NCI-H345 treated with DMSO at 0.1 percent for 48 hours (cell line): ENCODE data around the gene ARID1A.
"Not testable (repeated sequence)": the region's sequence is repeated elsewhere in the genome, so short reads cannot be mapped to it uniquely, and the experiment has no call there.

Experiments used
- DNase-seq: peaks from one replicate; lab custom pipeline; 2025; ENCODE audit not compliant: unreplicated experiment; lab: John Stamatoyannopoulos, UW

ARID1A gene

DNA sequence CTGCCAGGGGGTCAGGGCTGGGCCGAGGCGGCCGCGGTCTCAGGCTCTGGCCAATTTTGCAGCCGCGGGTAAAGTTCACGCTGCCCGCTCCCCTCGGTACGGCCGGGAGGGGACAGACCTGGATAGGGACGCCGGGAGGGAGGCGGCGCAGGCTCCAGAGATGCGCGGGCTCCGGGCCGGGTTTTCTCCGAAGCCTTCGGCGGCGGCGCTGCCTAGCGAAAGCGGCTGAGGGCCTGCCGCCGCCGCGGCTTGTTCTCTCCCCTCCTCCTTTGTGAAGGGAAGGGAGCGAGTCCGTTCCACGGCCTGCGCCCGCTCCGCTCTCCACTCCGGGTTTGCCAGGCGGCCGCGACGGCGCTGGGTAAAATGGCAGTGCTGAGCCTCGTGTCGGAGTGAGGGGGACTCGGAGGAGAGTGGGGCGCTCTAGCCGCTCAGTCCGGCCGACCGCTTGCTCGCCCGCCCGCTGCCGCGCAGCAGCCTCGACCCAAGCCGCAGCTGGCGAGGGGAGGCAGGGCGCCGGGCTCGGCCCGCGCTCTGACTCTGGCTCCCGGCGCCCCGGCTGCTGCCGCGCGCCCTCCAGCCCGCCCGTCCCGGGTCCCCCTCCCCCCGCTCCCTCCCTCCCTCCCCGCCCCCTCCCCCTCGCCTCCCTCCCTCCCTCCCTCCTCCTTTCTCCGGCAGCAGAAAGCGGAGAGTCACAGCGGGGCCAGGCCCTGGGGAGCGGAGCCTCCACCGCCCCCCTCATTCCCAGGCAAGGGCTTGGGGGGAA is at the start of gene ARID1A:
TSS of gene ARID1A (plus strand) at position 660 of the 763 bp plus-strand sequence. CDS start 389 bp downstream, outside the sequence.
- DNase-seq = peak; percentile 83

DNA sequence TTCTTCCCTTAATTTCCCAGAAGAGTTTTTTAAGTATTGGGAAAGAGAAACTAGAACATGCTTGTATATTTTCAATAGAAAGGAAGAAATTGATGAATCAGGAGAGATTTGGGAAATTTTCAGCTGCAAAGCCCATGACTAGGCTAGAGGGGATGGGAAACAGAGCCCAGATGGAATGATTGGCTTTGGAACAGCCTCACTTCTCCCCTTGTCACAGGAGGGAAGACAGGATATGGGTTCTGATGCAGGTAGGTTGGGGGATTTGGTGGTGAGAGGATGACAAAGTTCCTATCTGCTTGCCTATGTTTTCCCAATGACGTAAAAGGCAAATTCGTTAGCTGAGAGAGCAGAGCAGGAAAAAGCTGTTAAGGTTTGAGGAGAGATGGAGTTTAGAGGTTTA is 31.0 kb upstream of the ARID1A start:
- no peak for DNase-seq

DNA sequence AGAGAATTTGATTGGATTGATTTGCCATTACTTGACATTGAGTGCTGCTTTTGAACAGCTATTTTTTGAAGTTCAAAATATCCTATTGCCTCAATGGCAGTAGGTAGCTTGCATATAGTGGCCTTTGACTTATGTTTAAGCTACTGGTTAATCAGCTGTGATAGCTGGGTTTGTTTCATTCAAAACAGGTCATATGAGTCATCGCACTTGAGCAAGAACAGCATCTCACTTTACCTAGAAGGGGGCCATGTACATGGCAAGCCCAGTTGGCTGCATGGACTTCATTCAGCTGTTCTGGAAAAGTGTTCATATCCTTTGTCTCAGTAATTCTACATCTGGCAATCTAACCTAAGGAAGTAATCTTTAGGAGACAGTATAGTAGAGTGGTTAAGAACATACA is 29.0 kb upstream of the ARID1A start:
- no peak for DNase-seq

DNA sequence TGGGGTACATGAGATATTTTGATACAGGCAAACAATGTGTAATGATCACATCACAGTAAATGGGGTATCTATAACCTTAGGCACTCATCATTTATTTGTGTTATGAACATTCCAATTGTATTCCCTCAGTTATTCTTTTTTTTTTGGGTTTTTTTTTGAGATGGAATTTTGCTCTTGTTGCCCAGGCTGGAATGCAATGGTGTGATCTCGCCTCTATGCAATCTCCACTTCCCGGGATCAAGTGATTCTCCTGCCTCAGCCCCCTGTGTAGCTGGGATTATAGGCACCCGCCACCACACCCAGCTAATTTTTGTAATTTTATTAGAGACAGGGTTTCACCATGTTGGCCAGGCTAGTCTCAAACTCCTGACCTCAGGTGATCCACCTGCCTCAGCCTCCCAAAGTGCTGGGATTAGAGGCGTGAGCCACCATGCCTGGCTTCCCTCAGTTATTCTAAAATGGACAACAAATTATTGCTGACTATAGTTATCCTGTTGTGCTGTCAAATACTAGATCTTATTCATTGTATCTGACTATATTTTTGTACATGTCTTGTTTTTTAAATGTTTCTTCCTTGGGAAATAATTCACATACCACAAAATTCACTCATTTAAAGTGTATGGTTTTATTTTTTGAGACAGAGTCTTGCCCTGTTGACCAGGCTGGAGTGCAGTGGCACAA is 27.6 kb upstream of the ARID1A start:
- DNase-seq = not testable (repeated sequence)

DNA sequence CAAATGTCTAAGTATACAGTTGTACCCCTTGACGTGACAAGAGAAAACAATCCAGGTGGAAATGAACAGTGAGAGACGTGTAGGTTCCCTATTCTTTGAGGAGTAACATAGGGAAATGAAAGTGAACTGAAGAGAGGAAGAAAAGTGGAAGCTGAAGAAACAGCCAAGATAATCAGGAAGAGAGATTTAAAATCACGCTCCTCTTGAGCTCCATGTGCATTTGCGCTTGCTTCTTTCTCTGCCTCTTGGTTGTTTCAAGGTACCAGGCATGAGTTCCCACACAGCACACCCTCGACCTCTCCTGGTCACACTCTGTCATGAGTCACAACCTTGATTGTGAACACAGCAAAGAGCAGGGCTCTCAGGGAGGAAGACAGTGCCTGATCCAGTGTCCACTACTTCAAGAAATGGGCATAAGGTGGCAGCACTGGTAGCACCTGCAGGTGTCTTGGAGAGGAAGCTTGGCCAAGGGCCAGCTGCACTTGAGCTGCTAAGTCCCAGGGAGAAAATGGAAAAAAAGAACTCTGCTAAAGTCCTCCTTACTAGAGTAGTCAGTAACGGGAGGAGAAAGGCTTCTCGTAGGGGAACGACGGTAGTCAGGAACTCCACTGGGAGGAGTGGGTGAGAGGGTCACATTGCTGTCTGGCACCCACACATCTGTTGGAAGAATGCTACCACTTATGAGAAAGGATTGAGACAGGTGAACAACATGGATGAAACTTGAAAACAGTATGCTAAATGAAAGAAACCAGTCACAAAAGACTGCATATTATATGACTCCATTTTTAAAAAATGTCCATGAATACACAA is 18.3 kb upstream of the ARID1A start:
- DNase-seq = peak; percentile 57

DNA sequence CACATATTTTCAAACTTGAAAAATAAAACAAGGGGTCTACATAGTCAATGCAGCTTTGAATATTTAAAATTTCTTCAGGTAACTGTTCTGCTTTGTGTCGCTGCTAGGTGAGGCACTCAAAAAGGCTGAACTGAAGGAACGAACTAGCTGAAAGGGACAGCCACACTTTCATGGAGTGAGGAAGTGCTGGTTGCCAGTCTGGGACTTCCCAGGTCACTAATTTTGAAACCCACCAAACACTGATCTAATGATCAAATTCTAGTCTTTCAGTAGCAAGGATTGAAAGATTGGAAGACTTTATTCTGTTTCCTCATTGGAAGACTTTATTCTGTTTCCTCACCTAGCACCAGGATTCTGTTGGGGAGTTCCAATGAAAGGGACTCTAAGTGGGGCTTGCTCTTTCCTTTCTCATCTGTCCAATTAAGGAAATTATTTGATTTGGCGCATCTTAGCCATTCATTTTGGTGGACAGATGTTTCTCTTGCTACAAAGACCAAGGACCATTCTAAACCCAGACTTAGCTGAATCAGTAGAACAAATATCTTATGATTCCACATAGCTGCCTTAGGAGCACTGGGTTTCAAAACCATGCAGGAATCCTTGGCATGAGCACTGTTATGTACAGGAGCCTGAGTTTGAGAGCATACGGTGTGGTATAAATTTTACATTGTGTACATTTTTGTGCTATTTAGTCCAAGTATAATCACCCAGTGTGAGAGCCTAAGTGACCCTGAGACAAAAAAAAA is 10.9 kb upstream of the ARID1A start:
- DNase-seq = no peak

DNA sequence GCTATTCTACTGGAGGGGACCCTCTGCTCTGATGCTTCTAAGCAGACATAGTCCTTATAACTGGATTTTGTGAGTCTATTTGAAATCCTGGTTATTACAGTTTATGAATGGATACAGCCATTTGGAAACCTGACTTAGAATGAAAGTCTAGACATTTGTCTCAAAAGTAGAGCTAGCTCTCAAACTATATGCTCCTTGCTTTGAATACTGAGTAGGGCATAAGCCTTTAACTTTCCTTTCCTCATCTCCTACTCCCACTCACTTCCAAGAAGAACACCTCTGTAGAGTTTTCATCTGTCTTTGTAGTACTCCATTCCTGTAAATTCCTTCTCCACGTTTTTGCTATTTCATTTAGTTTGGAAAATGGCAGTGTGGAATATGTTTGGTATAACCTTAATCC is 9.0 kb upstream of the ARID1A start:
- no peak for DNase-seq

DNA sequence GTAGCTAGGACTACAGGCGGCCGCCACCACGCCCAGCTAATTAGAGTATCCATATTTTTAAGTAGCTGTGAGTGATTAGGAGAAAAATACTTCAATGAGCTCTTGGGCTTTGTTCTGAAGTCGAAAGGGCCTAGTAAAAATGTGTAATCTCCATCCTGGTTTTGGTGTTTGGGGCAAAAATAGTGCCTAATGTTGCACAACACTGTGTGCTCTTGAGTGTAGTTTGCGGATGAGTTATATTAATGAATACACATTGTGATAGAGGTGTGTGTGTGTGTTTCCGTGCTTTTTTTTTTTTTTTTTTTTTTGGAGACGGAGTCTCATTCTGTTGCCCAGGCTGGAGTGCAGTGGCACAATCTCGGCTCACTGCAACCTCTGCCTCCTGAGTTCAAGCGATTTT is 6.3 kb upstream of the ARID1A start:
- DNase-seq = no peak

DNA sequence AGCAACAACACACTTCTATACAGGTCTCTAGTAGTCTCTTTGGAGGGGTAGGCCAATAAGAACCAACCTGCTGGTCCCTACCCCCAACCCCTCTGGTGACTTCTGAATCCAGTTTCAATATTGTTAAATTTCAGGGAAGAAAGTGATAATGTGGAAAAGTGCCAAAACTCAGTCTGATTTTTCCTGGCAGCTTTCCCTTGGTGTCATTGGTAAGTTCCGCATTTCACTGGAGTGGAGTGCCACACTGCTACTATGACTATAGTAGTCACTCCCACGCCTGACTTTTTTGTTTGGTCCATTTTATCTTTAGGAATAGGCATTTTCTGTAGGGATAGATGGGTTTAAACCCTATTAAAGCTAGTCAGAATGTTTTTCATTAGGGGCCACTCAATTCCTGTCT is 5.7 kb upstream of the ARID1A start:
- no peak for DNase-seq

DNA sequence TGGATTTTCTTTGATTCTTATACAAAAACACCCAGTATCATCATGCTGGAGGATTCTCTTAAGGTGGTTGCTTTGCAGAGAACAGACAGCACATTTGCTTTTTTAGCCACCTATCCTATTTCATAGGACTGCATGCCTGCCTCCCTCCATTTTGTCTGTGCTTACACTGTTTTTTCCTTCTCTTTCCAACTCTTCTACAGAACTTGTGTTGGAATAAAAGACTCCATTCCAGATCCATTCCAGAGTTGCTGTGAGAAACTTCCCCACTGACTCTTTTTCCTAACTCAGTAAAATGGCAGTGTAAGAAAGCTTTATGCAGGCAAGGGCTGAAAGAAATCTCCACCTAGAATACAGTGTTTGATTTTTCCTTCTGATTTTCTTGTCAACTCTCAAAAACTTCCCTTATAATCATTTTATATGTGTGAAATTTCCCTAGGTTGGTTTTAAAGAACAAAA is 5.2 kb upstream of the ARID1A start:
- DNase-seq = no peak

DNA sequence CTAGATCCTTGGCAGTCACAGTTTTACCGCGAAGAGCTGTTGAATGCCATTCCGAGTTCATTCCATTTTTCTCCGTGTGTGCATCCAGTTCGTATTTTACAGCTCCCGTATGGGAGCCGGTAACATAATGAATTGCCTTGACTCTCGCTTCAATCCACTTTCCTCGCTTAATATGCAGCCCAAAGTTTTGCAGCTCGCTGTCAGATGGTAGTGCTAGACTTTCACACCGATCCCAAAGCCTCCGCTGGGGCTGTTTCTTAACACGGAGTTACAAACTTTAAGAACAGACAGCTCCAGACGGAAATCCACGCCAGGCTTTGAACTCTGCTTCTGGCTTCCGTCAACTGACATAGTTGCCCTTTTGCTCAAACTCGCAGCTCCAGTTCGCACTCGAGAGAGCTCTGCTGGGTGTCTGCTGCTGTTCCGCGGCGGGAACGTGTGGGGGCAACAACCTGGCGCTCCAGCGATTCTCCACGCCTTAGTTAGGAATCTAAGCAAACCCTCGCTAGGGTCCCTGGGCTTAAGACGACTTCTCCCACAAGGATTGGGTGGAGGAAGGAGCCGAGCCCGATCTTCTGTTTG is 3.5 kb upstream of the ARID1A start:
- DNase-seq = peak; percentile 94

DNA sequence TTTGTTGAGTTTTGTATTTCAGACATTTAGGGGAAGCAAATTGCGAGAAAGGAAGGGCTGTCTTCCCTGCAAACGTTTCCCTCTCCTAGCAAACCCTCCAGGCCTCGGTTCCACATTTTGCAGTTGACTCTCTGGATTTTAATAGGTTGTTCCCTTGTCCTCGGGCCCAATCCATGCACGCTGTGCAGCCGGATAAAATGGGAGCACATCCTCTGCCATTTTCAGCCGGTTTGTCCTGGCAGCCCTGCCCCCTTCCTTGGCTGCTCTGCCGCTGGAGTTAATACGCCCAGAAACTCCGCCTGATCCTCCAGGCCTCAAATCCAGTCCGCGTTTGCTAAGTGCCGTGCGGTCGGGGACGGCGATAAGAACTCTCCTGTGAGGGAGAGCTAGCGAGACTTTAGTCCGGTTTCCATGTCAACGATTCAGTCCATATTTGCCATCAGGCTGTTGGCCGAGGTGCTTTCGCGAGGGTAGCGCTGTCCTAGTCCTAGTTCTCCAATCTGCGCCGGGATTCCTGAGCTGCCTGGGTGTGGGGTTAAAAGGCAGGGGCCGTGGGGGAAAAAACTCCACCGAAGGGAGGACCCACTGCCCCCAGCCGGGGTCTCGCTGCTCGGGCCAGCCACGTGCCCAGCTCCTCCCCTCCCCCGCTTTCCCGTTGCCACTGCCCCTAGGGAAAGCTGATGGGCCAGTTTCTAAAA is 2.9 kb upstream of the ARID1A start:
- DNase-seq = peak; percentile 96

DNA sequence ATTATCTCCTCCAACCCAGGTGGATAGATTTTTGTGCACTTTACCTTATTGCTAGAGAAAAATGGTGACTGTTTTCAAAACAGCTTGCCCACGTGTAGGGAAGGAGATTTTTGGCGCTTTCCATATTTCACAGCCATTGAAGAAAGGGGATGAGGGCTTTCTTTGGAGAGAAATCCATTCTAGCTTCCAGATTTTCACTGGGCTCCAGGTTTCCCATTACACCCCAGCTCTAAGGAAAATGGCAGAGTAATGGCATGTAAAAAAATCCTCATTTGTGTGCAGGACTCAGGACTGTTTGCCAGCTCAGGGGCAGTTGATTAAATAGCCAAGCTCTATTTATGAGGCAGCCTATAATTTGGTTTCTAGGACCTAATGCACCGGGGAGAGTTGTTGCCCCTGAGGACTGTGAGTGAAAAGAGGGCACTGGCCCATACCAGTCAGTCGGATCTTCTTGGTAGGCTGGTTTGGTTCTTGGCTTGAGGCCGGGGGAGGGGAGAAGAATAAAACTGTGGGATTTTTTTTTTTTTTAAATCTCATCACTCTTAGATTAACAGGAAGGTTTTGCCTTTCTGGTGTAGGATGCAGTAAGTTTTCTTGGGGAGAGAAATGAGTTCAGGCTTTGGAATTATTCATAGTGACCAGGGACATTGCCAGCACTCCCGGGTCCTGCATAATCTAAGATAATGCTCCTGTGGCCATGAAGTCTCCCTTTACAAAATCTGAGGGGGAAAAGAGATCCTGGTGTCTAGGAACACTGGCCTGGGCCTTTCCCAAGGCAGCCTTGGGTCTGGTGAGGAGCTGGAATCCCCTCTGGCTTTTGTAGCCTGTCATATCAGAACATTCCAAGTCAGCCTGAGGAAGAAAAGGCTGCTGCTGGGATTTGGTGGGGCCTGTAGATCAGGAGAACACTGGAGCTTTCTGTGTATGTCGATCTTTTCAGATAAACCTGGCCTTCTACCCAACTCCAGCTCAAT is 1.9 kb upstream of the ARID1A start:
- DNase-seq = no peak

DNA sequence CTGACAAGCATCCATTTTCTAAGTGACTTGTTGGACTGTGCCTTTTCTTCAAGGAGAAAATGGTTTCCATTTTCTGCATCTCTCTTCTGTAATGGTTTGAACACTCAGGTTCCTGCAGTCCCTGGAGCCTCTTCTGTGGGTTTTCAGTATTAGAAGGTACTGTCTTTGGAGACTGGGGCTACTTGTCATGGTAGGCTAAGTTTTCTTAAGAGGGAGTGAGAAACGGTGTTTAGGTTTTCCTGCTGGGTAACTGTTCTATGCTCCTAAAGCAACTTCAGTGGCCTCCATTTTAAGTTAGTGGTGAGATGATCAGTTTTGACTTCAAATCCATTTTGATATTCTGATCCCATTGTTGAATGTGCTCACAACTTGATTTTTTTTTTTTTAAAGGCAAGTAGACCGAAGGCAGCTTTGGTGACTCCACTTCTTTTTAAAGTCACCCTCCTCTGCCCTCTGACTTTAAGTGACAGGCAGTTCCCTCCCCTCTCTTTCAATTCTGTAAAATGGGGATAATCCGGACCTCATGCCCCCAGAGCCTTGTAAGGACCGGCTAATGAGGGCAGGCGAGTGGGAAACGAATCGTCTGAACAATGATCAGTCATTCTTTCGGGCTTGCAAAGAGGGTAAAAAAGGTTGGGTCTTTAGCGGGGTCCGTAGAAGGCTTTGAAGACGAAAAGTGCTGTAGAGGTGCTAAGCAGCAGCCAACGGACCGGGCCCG is 1.0 kb upstream of the ARID1A start:
- DNase-seq = no peak

DNA sequence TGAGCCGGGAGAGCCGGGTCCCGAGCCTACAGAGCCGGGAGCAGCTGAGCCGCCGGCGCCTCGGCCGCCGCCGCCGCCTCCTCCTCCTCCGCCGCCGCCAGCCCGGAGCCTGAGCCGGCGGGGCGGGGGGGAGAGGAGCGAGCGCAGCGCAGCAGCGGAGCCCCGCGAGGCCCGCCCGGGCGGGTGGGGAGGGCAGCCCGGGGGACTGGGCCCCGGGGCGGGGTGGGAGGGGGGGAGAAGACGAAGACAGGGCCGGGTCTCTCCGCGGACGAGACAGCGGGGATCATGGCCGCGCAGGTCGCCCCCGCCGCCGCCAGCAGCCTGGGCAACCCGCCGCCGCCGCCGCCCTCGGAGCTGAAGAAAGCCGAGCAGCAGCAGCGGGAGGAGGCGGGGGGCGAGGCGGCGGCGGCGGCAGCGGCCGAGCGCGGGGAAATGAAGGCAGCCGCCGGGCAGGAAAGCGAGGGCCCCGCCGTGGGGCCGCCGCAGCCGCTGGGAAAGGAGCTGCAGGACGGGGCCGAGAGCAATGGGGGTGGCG is 371 bp downstream of the ARID1A start:
- no peak for DNase-seq

DNA sequence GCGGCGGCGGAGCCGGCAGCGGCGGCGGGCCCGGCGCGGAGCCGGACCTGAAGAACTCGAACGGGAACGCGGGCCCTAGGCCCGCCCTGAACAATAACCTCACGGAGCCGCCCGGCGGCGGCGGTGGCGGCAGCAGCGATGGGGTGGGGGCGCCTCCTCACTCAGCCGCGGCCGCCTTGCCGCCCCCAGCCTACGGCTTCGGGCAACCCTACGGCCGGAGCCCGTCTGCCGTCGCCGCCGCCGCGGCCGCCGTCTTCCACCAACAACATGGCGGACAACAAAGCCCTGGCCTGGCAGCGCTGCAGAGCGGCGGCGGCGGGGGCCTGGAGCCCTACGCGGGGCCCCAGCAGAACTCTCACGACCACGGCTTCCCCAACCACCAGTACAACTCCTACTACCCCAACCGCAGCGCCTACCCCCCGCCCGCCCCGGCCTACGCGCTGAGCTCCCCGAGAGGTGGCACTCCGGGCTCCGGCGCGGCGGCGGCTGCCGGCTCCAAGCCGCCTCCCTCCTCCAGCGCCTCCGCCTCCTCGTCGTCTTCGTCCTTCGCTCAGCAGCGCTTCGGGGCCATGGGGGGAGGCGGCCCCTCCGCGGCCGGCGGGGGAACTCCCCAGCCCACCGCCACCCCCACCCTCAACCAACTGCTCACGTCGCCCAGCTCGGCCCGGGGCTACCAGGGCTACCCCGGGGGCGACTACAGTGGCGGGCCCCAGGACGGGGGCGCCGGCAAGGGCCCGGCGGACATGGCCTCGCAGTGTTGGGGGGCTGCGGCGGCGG is 1.0 kb downstream of the ARID1A start:
- no peak for DNase-seq

DNA sequence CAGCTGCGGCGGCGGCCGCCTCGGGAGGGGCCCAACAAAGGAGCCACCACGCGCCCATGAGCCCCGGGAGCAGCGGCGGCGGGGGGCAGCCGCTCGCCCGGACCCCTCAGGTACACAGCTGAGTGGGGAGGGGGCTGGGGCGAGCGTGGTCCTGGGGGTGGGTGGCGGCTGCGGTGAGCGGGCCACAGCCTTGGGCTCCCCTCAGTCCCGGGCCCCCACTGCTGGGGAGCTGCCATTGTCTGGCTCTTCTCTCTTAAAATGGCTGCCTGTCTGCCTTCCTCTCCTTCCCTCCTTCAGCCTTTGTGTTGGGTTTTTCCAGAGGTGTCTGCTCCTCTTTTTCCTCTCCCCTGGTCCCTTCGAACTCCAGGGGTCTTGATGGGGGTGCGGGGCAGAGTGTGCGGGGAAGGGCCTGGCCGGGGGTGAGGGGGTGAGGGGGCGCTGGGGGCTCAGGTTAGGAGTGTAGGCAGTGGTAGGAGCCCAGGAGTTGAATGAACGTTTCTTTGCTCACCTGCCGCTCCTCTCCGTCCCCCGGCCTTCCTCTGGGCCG is 1.7 kb downstream of the ARID1A start:
- DNase-seq = no peak
